ELR (cell line): Measurements from ENCODE around the gene SYT1.

ENCODE experiments used
- DNase-seq: peaks from one replicate; pipeline ENCODE4 v3.0.0-alpha.2; 2015; ENCODE audit warnings: low read depth

The SYT1 gene

DNA sequence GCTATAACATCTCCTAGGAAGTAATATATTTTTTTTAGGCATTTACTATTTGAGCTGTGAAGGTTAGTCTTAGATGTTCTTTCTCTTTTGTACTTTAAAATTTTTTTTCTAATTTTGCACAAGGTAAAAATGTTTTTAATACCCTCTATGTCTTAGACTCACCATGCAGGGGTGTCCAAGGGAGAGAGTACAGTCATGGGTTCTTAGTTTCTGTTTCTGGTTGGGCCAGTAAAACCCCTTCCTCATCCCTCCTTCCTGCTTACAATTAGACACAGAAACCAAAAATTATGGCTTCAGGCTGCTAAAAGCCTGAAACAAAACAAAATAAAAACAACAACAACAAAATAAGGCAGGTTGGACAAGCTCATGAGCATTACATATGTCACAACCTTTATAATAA is 193.0 kb downstream of the SYT1 start:
- peak; percentile 11 for DNase-seq

DNA sequence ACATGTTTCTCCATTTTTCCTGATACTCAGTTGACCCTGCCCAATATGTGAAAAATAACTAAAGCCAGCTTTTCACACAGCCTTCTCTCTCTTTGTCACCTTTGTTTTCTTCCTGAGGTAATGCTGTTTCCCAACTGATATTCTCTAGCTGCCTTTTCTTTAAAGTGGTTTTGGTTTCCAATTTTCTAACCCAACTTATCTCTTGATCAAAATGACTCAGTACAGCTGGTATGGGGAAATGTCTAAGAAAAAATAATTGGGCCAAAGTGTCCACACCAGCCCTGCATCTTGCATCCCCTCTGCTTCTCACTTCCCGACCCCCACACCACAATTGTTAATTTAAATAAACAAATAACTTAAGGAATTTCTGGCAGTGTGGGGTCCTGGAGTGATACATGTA is 193.8 kb downstream of the SYT1 start:
- peak; percentile 87 for DNase-seq

GRCh38 chr12:79059557-79059956 is 195.0 kb downstream of the SYT1 start:
- DNase-seq: no peak

DNA sequence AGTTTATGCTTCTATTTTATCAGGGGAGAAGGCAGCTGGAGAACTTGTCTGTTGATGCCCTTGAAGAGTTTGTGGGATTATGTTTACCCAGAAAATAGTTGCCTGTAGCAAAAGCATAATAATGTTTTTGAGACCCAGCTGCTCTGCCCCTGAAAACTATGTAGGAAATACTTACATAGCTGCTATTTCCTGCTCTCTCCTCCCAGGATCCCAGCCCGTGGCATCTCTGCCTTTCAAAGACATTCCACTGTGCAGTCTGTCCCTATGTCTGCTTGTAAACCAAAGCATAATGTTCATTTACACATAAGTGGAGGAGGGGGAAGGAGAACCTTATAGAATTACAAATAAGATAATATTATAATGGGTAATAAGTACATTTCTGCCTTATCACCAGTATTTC is 198.7 kb downstream of the SYT1 start:
- DNase-seq: peak; percentile 6

DNA sequence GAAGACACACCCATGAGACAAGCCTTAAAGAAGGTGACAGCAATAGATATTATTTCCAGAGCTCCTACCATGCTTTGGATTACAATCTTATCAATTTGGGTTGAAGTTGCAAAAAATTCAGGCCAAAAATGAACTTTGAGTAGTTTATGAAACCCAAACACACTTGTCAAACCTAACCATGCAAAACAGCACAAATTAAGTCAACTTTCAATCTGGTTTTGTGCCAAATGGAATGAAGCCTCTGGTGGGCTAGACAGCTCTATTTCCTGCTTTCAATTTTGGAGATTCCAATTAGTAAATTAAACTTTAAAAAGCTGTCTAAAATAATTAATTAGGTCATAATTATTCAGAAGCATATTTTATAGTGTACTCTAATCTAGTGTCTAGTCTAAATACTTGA is 203.4 kb downstream of the SYT1 start:
- DNase-seq: no peak

- no peak for DNase-seq
These were observed 204.4 kb downstream of the SYT1 start for GRCh38 chr12:79069009-79069408.

GRCh38 chr12:79071498-79071897 is 206.9 kb downstream of the SYT1 start:
- DNase-seq: no peak

DNA sequence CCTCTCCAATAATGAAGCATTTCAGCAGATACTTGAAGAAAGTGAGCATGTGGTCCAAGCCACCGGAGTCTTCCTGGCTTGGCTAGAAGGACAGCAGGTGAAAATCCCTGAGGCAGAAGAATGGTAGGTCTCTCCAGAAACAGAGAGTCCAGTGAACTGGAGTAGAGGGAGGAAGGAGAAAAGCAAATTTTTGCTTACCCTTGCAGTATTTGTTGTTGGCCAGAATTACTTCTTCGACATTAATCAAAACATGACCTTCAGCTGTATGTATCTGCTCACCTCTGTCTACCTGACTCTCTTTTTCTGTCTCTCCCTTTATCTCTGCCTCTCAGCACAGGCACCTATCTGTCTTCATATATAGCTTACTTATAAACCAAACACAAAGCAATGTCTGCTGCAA is 208.9 kb downstream of the SYT1 start:
- no peak for DNase-seq

- DNase-seq: no peak
These were observed 218.0 kb downstream of the SYT1 start for GRCh38 chr12:79082595-79082994.

- DNase-seq: peak; percentile 14
These were observed 218.6 kb downstream of the SYT1 start for GRCh38 chr12:79083181-79083580.

DNA sequence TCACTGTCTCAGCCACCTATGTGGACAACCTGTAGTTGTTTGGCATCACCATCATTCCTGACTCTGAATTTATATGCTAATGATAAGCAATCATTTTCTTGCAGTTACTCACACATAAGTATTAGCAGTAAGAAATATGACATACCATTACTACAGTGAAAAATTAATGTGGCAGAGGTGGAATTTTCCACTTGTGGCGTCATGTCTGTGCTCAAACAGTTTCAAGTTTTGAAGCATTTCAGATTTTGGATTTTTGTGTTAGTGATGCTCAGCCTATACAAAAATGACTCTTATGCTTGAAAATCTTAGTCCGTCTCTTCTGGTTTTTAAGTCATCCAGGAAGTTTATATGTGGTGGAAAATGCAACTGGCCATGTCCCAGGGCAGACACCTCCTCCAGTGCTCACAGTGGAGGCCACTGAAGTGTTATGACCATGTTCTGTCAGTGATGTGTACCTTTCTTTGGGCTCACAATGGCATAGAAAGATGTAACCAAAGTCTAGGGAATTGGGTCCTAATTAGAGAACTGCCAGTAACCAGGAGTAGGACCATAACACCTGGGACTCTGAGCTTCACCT is 220.6 kb downstream of the SYT1 start:
- DNase-seq: no peak

GRCh38 chr12:79086541-79087296 is 222.1 kb downstream of the SYT1 start:
- DNase-seq: no peak

DNA sequence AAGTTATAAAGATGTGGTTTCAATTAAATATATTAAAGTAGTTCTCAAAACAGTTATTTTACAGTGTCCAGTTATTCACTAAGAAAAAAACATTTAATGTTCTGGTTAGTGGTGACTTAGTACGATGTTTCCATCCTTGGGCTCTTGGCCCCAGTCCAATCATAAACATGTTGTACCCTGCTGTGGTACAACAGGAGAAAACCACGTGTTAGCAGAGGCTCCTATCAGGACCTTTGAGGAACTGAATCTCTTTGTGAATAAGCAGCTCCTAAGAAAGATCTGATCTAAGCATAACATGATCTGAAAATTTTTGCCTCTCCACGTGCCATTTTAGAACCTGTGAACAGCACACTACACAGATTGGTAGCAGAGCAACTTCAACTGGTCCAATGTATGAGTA is 234.0 kb downstream of the SYT1 start:
- no peak for DNase-seq

- no peak for DNase-seq
These were observed 244.4 kb downstream of the SYT1 start for GRCh38 chr12:79108962-79109361.

- no peak for DNase-seq
These were observed 250.3 kb downstream of the SYT1 start for GRCh38 chr12:79114896-79115295.

- no peak for DNase-seq
These were observed 251.2 kb downstream of the SYT1 start for GRCh38 chr12:79115743-79116142.

DNA sequence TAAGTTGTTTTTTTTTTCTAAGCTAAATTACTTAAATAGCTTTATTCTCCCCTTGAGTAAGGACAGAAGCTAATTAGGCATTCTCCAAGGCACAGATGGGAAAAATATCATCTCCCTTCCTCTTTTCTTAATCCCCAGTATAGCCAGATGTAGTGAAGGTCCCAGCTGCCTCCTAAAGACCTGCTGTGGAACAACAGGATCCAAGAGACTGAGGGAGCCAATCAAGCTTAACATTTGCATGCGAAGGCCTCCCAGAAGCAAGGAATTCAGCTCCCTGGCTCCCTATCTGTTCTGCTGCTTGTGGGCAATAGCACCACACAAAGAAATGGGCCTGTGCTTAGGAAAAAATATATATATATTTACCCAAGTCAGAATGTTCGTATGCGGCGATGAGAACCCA is 255.2 kb downstream of the SYT1 start:
- DNase-seq: no peak

DNA sequence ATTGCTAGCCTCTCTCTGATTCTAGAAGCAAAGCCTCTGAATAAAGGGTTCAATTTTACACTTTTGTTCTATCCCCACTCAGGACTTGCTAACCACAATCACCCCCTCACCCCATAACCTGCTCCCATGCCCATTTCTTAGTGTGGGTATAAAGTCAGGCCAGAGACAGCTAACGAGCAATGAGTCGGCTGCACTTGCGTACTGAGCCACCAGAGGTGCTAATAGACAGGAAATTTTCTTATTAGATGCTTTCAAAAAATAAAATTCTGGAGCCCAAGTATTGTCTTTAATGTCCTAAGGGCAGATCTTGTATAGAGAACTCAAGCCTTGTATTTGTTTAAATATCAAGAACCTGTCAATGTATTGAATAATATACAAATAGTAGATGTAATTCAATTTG is 256.9 kb downstream of the SYT1 start:
- peak; percentile 15 for DNase-seq

GRCh38 chr12:79124385-79124784 is 259.8 kb downstream of the SYT1 start:
- no peak for DNase-seq

GRCh38 chr12:79125358-79125757 is 260.8 kb downstream of the SYT1 start:
- DNase-seq: no peak

- peak; percentile 84 for DNase-seq
These were observed 262.7 kb downstream of the SYT1 start for GRCh38 chr12:79127271-79127751.

DNA sequence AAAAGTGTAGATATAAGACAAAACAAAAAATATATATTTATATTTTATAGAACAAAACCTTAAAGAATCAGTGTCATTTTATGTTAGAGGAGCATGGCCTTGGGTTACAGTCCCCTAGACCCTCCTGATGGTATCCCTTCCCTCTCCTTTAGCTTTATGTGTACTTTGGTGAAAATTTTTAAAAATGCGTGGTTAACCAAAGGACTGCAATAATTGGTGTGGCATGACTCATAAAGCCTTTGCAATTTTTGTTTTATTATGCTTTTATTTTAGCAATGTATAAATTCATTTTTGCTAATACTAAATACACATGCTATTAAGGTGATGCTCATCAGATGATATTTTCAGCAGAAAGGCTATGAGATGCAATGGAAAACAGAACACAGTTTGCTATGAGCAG is 264.4 kb downstream of the SYT1 start:
- peak; percentile 42 for DNase-seq

- DNase-seq: no peak
These were observed 274.3 kb downstream of the SYT1 start for GRCh38 chr12:79138872-79139271.

GRCh38 chr12:79140711-79141110 is 276.1 kb downstream of the SYT1 start:
- DNase-seq: no peak
